EL (cell line): Measurements from ENCODE around the gene DENND2A.
"Not testable (repeated sequence)": the region's sequence is repeated elsewhere in the genome, so short reads cannot be mapped to it uniquely, and the experiment has no call there.

Source experiments
- DNase-seq: peaks from one replicate; pipeline ENCODE4 v3.0.0-alpha.2; 2016

The DENND2A gene

GRCh38 chr7:140541513-140542227 lies 98.9 kb downstream of the DENND2A start:
- DNase-seq, result peak; percentile 95

GRCh38 chr7:140541176-140541512 lies 99.5 kb downstream of the DENND2A start:
- DNase-seq, result no peak

- DNase-seq, result no peak
These were observed 100.4 kb downstream of the DENND2A start for GRCh38 chr7:140540136-140540777.

- DNase-seq, result no peak
These were observed 101.2 kb downstream of the DENND2A start for GRCh38 chr7:140539461-140539860.

GRCh38 chr7:140537750-140538482 lies 102.7 kb downstream of the DENND2A start:
- DNase-seq, result no peak

- DNase-seq, result no peak
These were observed 105.9 kb downstream of the DENND2A start for GRCh38 chr7:140534743-140535142.

- no peak for DNase-seq
These were observed 107.2 kb downstream of the DENND2A start for GRCh38 chr7:140533394-140533872.

- not testable (repeated sequence) for DNase-seq
These were observed 111.2 kb downstream of the DENND2A start for GRCh38 chr7:140529428-140529827.

GRCh38 chr7:140526787-140527664 lies 113.6 kb downstream of the DENND2A start:
- no peak for DNase-seq

- no peak for DNase-seq
These were observed 114.4 kb downstream of the DENND2A start for GRCh38 chr7:140526214-140526613.

GRCh38 chr7:140525743-140526142 lies 114.9 kb downstream of the DENND2A start:
- no peak for DNase-seq

- DNase-seq, result peak; percentile 34
These were observed 119.2 kb downstream of the DENND2A start for GRCh38 chr7:140521421-140521820.

- no peak for DNase-seq
These were observed 121.6 kb downstream of the DENND2A start for GRCh38 chr7:140519007-140519399.

GRCh38 chr7:140518370-140519006 lies 122.1 kb downstream of the DENND2A start:
- DNase-seq, result no peak

- peak; percentile 90 for DNase-seq
These were observed 122.9 kb downstream of the DENND2A start for GRCh38 chr7:140517546-140518369.

GRCh38 chr7:140512317-140513000 lies 128.2 kb downstream of the DENND2A start:
- DNase-seq, result no peak

- no peak for DNase-seq
These were observed 130.8 kb downstream of the DENND2A start for GRCh38 chr7:140509789-140510188.

- DNase-seq, result not testable (repeated sequence)
These were observed 133.1 kb downstream of the DENND2A start for GRCh38 chr7:140507556-140507955.

- peak; percentile 35 for DNase-seq
These were observed 133.7 kb downstream of the DENND2A start for GRCh38 chr7:140506788-140507464.

- DNase-seq, result no peak
These were observed 138.6 kb downstream of the DENND2A start for GRCh38 chr7:140501966-140502365.
